Stimulated activated naive CD4-positive, alpha-beta T cell treated with Interleukin-2 at 50 U/mL for 16 hours (primary cell): ENCODE data around the gene TBC1D5.
"Not testable (repeated sequence)": the region's sequence is repeated elsewhere in the genome, so short reads cannot be mapped to it uniquely, and the experiment has no call there.

Source experiments
- DNase-seq: peaks from one replicate; lab custom pipeline; 2025; lab: John Stamatoyannopoulos, UW

TBC1D5 gene

GRCh38 chr3:17747890-17748247 lies 5.4 kb upstream of the TBC1D5 start:
- no peak for DNase-seq

GRCh38 chr3:17747174-17747889 lies 4.9 kb upstream of the TBC1D5 start:
- DNase-seq: no peak

GRCh38 chr3:17745894-17746293 lies 3.5 kb upstream of the TBC1D5 start:
- no peak for DNase-seq

- no peak for DNase-seq
Measured at GRCh38 chr3:17745301-17745700, 2.9 kb upstream of the TBC1D5 start.

GRCh38 chr3:17744693-17745092 lies 2.3 kb upstream of the TBC1D5 start:
- DNase-seq: no peak

GRCh38 chr3:17743658-17743995 lies 1.2 kb upstream of the TBC1D5 start:
- DNase-seq: no peak

- no peak for DNase-seq
Measured at GRCh38 chr3:17742880-17743657, 638 bp upstream of the TBC1D5 start.

GRCh38 chr3:17741621-17742101 lies 770 bp downstream of the TBC1D5 start:
- no peak for DNase-seq

- no peak for DNase-seq
Measured at GRCh38 chr3:17740721-17741141, 1.7 kb downstream of the TBC1D5 start.

GRCh38 chr3:17738921-17739320 lies 3.5 kb downstream of the TBC1D5 start:
- no peak for DNase-seq

GRCh38 chr3:17738219-17738618 lies 4.2 kb downstream of the TBC1D5 start:
- DNase-seq: no peak

- DNase-seq: no peak
Measured at GRCh38 chr3:17737591-17737990, 4.8 kb downstream of the TBC1D5 start.

GRCh38 chr3:17735362-17735761 lies 7.1 kb downstream of the TBC1D5 start:
- not testable (repeated sequence) for DNase-seq

- DNase-seq: no peak
Measured at GRCh38 chr3:17733768-17734167, 8.7 kb downstream of the TBC1D5 start.

GRCh38 chr3:17733215-17733614 lies 9.2 kb downstream of the TBC1D5 start:
- DNase-seq: no peak

- no peak for DNase-seq
Measured at GRCh38 chr3:17730318-17730967, 12.0 kb downstream of the TBC1D5 start.

GRCh38 chr3:17726313-17726712 lies 16.1 kb downstream of the TBC1D5 start:
- DNase-seq: no peak

- DNase-seq: not testable (repeated sequence)
Measured at GRCh38 chr3:17725844-17726243, 16.6 kb downstream of the TBC1D5 start.

- no peak for DNase-seq
Measured at GRCh38 chr3:17724948-17725347, 17.5 kb downstream of the TBC1D5 start.

- no peak for DNase-seq
Measured at GRCh38 chr3:17724122-17724521, 18.3 kb downstream of the TBC1D5 start.

- no peak for DNase-seq
Measured at GRCh38 chr3:17717411-17717810, 25.0 kb downstream of the TBC1D5 start.

GRCh38 chr3:17714473-17714872 lies 28.0 kb downstream of the TBC1D5 start:
- no peak for DNase-seq

- no peak for DNase-seq
Measured at GRCh38 chr3:17709236-17709810, 33.1 kb downstream of the TBC1D5 start.
